HL-60 (cell line): ENCODE results near the gene POLDIP3.

Source experiments
- POLR2AphosphoS5 ChIP-seq: IDR thresholded peaks from 2 replicates; pipeline ENCODE4 v1.6.1; 2012; ENCODE audit warnings: low read depth
- TF ChIP-seq, protein P1 (sequence below): IDR thresholded peaks from one replicate; pipeline ENCODE4 v1.5.1; 2011; ENCODE audit warnings: low read length, control low read depth, inconsistent platforms; ENCODE audit not compliant: insufficient read depth
- TF ChIP-seq, protein P2 (sequence below): IDR thresholded peaks from 2 replicates; pipeline ENCODE4 v1.6.1; 2012; ENCODE audit warnings: low read depth; ENCODE audit not compliant: insufficient replicate concordance

DNA sequence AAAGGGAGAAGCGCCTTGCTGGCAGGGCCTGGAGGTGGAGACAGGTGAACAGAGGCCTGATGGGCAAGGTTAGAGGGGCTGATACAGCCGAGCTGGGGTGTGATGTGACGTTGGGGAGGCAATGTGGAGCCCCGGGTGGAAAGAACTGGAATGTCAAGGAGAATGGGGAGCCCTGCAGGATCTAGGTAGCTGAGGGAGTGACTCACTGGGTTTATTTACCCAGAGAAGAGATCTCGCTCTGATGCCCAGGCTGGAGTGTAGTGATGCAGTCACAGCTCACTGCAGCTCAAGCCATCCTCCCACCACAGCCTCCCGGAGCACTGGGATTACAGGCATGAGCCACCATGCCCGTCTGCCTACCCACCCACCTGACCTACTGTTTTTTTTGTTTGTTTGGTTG, 36.5 kb upstream of the POLDIP3 start:
- TF ChIP-seq, protein P1, sequence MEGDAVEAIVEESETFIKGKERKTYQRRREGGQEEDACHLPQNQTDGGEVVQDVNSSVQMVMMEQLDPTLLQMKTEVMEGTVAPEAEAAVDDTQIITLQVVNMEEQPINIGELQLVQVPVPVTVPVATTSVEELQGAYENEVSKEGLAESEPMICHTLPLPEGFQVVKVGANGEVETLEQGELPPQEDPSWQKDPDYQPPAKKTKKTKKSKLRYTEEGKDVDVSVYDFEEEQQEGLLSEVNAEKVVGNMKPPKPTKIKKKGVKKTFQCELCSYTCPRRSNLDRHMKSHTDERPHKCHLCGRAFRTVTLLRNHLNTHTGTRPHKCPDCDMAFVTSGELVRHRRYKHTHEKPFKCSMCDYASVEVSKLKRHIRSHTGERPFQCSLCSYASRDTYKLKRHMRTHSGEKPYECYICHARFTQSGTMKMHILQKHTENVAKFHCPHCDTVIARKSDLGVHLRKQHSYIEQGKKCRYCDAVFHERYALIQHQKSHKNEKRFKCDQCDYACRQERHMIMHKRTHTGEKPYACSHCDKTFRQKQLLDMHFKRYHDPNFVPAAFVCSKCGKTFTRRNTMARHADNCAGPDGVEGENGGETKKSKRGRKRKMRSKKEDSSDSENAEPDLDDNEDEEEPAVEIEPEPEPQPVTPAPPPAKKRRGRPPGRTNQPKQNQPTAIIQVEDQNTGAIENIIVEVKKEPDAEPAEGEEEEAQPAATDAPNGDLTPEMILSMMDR, result no peak
- TF ChIP-seq POLR2AphosphoS5, result no peak
- TF ChIP-seq, protein P2, sequence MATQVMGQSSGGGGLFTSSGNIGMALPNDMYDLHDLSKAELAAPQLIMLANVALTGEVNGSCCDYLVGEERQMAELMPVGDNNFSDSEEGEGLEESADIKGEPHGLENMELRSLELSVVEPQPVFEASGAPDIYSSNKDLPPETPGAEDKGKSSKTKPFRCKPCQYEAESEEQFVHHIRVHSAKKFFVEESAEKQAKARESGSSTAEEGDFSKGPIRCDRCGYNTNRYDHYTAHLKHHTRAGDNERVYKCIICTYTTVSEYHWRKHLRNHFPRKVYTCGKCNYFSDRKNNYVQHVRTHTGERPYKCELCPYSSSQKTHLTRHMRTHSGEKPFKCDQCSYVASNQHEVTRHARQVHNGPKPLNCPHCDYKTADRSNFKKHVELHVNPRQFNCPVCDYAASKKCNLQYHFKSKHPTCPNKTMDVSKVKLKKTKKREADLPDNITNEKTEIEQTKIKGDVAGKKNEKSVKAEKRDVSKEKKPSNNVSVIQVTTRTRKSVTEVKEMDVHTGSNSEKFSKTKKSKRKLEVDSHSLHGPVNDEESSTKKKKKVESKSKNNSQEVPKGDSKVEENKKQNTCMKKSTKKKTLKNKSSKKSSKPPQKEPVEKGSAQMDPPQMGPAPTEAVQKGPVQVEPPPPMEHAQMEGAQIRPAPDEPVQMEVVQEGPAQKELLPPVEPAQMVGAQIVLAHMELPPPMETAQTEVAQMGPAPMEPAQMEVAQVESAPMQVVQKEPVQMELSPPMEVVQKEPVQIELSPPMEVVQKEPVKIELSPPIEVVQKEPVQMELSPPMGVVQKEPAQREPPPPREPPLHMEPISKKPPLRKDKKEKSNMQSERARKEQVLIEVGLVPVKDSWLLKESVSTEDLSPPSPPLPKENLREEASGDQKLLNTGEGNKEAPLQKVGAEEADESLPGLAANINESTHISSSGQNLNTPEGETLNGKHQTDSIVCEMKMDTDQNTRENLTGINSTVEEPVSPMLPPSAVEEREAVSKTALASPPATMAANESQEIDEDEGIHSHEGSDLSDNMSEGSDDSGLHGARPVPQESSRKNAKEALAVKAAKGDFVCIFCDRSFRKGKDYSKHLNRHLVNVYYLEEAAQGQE, result no peak
